CD4-positive, alpha-beta T cell treated with Interleukin-2 at 100 ng/mL for 4 hours (primary cell): ENCODE measurements around the gene USP17L26.
"Not testable (repeated sequence)": the region's sequence is repeated elsewhere in the genome, so short reads cannot be mapped to it uniquely, and the experiment has no call there.

Experiments used
- DNase-seq: peaks from one replicate; pipeline ENCODE4 v3.0.0-alpha.2; 2020; ENCODE audit warnings: low spot score

The USP17L26 gene

DNA sequence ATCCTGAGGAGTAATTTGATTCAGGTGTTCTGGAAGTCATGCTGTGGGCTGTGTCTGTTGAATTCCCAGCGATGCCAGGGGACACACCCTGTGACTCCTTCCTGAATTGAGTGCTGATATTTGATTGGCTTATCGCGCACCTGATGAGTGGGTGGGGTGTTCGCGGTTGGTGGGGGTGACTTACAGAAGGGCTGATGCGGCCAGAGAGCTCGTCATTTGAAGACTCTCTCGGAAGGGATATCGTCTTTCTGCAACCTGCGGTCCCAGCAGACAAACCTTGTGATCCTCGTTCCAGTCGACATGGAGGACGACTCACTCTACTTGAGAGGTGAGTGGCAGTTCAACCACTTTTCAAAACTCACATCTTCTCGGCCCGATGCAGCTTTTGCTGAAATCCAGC lies at the start of gene USP17L26:
USP17L26 (plus strand) TSS at position 301 of the 400 bp plus-strand sequence; CDS start at position 301, 0 bp downstream.
- not testable (repeated sequence) for DNase-seq

GRCh38 chr4:9324191-9324590 lies 10.3 kb upstream of the USP17L26 start:
- DNase-seq, result peak; percentile 4

- DNase-seq, result not testable (repeated sequence)
These were observed 9.6 kb upstream of the USP17L26 start, which contains the start of gene USP17L24 for GRCh38 chr4:9324865-9325264. Gene USP17L24 (plus strand): TSS chr4:9325165. CDS start chr4:9325165, 0 bp downstream.

DNA sequence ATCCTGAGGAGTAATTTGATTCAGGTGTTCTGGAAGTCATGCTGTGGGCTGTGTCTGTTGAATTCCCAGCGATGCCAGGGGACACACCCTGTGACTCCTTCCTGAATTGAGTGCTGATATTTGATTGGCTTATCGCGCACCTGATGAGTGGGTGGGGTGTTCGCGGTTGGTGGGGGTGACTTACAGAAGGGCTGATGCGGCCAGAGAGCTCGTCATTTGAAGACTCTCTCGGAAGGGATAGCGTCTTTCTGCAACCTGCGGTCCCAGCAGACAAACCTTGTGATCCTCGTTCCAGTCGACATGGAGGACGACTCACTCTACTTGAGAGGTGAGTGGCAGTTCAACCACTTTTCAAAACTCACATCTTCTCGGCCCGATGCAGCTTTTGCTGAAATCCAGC lies 4.8 kb upstream of the USP17L26 start, which contains the start of gene USP17L25:
USP17L25 (plus strand) TSS at position 301 of the 400 bp plus-strand sequence; CDS start at position 301, 0 bp downstream.
- not testable (repeated sequence) for DNase-seq

DNA sequence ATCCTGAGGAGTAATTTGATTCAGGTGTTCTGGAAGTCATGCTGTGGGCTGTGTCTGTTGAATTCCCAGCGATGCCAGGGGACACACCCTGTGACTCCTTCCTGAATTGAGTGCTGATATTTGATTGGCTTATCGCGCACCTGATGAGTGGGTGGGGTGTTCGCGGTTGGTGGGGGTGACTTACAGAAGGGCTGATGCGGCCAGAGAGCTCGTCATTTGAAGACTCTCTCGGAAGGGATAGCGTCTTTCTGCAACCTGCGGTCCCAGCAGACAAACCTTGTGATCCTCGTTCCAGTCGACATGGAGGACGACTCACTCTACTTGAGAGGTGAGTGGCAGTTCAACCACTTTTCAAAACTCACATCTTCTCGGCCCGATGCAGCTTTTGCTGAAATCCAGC lies 4.6 kb downstream of the USP17L26 start, which contains the start of gene USP17L5:
USP17L5 (plus strand) TSS at position 301 of the 400 bp plus-strand sequence; CDS start at position 301, 0 bp downstream.
- DNase-seq, result not testable (repeated sequence)

DNA sequence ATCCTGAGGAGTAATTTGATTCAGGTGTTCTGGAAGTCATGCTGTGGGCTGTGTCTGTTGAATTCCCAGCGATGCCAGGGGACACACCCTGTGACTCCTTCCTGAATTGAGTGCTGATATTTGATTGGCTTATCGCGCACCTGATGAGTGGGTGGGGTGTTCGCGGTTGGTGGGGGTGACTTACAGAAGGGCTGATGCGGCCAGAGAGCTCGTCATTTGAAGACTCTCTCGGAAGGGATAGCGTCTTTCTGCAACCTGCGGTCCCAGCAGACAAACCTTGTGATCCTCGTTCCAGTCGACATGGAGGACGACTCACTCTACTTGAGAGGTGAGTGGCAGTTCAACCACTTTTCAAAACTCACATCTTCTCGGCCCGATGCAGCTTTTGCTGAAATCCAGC lies 9.4 kb downstream of the USP17L26 start, which contains the start of gene USP17L27:
USP17L27 (plus strand) TSS at position 301 of the 400 bp plus-strand sequence; CDS start at position 301, 0 bp downstream.
- not testable (repeated sequence) for DNase-seq

- not testable (repeated sequence) for DNase-seq
These were observed 14.1 kb downstream of the USP17L26 start, which contains the start of gene USP17L28 for GRCh38 chr4:9348593-9348992. Gene USP17L28 (plus strand): TSS chr4:9348893. CDS start chr4:9348893, 0 bp downstream.

DNA sequence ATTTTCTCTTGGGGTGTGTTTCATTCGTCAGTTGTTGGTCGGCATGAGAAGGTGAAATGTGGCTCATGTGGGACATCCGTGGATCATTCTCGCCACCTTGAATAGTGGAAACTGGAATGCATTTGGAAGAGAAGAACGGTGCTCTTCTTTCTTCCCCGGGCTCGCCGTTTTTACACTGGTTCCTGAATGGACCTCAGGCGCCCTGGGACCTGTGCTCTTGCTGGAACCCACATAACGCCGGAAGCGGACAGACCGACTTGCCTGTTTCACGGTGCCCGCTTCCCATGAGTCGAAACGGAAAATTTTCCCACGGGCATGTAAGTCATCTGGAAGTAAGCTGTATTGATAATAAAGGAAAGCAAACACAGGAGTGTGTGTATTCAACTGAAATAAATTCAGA lies 16.4 kb downstream of the USP17L26 start:
- DNase-seq, result not testable (repeated sequence)

DNA sequence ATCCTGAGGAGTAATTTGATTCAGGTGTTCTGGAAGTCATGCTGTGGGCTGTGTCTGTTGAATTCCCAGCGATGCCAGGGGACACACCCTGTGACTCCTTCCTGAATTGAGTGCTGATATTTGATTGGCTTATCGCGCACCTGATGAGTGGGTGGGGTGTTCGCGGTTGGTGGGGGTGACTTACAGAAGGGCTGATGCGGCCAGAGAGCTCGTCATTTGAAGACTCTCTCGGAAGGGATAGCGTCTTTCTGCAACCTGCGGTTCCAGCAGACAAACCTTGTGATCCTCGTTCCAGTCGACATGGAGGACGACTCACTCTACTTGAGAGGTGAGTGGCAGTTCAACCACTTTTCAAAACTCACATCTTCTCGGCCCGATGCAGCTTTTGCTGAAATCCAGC lies 18.9 kb downstream of the USP17L26 start, which contains the start of gene USP17L29:
USP17L29 (plus strand) TSS at position 301 of the 400 bp plus-strand sequence; CDS start at position 301, 0 bp downstream.
- DNase-seq, result not testable (repeated sequence)

- not testable (repeated sequence) for DNase-seq
These were observed 28.4 kb downstream of the USP17L26 start, which contains the start of gene USP17L30 for GRCh38 chr4:9362829-9363228. Gene USP17L30 (plus strand): TSS chr4:9363129. CDS start chr4:9363129, 0 bp downstream.

GRCh38 chr4:9379881-9380280 lies 45.4 kb downstream of the USP17L26 start:
- DNase-seq, result not testable (repeated sequence)

- peak; percentile 58 for DNase-seq
These were observed 46.6 kb downstream of the USP17L26 start for GRCh38 chr4:9381012-9381534.

DNA sequence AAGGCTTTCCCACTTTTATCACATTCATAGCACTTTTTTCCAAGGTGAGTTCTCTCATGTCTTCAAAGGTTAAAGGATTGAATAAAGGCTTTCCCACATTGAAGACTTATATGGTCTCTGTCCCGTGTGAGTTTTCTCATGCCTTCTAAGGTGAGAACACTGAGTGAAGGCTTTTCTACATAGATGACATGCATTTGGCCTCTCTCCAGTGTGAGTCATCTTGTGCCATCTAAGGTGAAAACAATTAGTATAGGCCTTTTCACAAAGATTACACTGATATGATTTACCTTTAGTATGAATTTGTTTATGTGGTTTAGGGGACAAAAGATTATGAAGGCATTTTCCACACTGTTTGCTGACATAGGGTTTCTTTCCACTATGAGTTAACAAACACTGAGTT lies 49.7 kb downstream of the USP17L26 start:
- DNase-seq, result no peak
